22Rv1 (cell line): ENCODE results near the gene EXOC3.

Source experiments
- CTCF ChIP-seq: fragments of 450-650 bp; IDR thresholded peaks from 2 replicates; pipeline ENCODE4 v1.5.1; 2017; ENCODE audit warnings: mild to moderate bottlenecking
- ZFX ChIP-seq: fragments of 450-650 bp; IDR thresholded peaks from 2 replicates; pipeline ENCODE4 v1.6.1; 2017; ENCODE audit warnings: antibody characterized with exemption, borderline replicate concordance

GRCh38 chr5:490116-491106, 47.4 kb downstream of the EXOC3 start:
- TF ChIP-seq CTCF (no peak), ZFX (no peak)
